K562 (cell line): ENCODE data around the gene GDF15. TPM values are rescaled to one million over a fixed set of nuclear protein-coding genes. Genes with fewer than 3 reads are reported as not detected.

ENCODE experiments used
- CREM ChIP-seq: IDR thresholded peaks from 2 replicates; pipeline ENCODE4 v1.6.1; 2014; ENCODE audit warnings: antibody characterized with exemption, low read depth
- EGR1 ChIP-seq: fragments of 450-650 bp; conservative IDR thresholded peaks from 2 replicates; pipeline ENCODE4 v1.6.1; 2017; ENCODE audit warnings: mild to moderate bottlenecking
- FOSL1 ChIP-seq: fragments of 200-800 bp; sonication (Bioruptor generic); conservative IDR thresholded peaks from 2 replicates; pipeline ENCODE4 v1.6.1; 2016; ENCODE audit warnings: missing genetic modification characterization, missing compliant biosample characterization
- FOXJ2 ChIP-seq: fragments of 200-800 bp; sonication (Bioruptor generic); IDR thresholded peaks from 2 replicates; pipeline ENCODE4 v1.6.1; 2016; ENCODE audit warnings: missing genetic modification characterization, missing compliant biosample characterization
- HEY1 ChIP-seq: fragments of 250-450 bp; sonication (Bioruptor Pico); IDR thresholded peaks from 2 replicates; pipeline ENCODE4 v1.5.0; 2020; ENCODE audit warnings: mild to moderate bottlenecking, moderate library complexity, borderline replicate concordance
- HMG20B ChIP-seq: fragments of 250-450 bp; sonication (Bioruptor Pico); IDR thresholded peaks from 2 replicates; pipeline ENCODE4 v1.5.0; 2021; ENCODE audit warnings: mild to moderate bottlenecking
- LARP7 ChIP-seq: fragments of 450-650 bp; IDR thresholded peaks from 2 replicates; pipeline ENCODE4 v1.6.1; 2016
- NCOA4 ChIP-seq: fragments of 450-650 bp; IDR thresholded peaks from 2 replicates; pipeline ENCODE4 v1.6.1; 2018; ENCODE audit warnings: mild to moderate bottlenecking; ENCODE audit not compliant: partially characterized antibody
- SRSF7 ChIP-seq: fragments of 200-400 bp; formaldehyde crosslinking; optimal IDR thresholded peaks from 2 replicates; pipeline ENCODE3; 2017; ENCODE audit warnings: mild to moderate bottlenecking, low read depth, low read length
- ZBTB8A ChIP-seq: fragments of 450-650 bp; IDR thresholded peaks from 2 replicates; pipeline ENCODE4 v1.6.1; 2018; ENCODE audit warnings: mild to moderate bottlenecking, moderate library complexity; ENCODE audit not compliant: partially characterized antibody
- ZFP36 ChIP-seq: fragments of 150-350 bp; IDR thresholded peaks from 2 replicates; pipeline ENCODE4 v1.6.1; 2018; ENCODE audit warnings: low read length, low read depth; ENCODE audit not compliant: partially characterized antibody
- ZNF274 ChIP-seq: IDR thresholded peaks from 2 replicates; pipeline ENCODE4 v1.6.1; 2011; ENCODE audit warnings: low read depth, mild to moderate bottlenecking, low read length, moderate library complexity, borderline replicate concordance
- polyA plus RNA-seq, 8 experiments: library from polyadenylated mRNA; depleted of rRNA in 4 of 8; stranded (reverse) in 5 of 8; unstranded in 3 of 8; fragments of >200 nt; fragmentation: Nextera tagmentation in 2 of 8; fragmentation: Illumina TruSeq in 1 of 8; extraction: Ambion mirVana in 2 of 8; extraction: Trizol in 1 of 8; gene quantifications; 2 replicates each; pipeline versions ENCODE4 v1.2.1 to v1.2.3, GENCODE V29; 2011 to 2014; ENCODE audit warnings: inconsistent platforms in 1 of 8, missing spikeins in 1 of 8
- total RNA-seq, 7 experiments: library from RNA; depleted of rRNA in 6 of 7; stranded (reverse); fragments of >200 nt in 6 of 7; fragmentation: Illumina TruSeq in 2 of 7; extraction: Trizol in 2 of 7; gene quantifications; 2 replicates each; pipeline versions ENCODE4 v1.2.1 to v1.2.3, GENCODE V29; 2011 to 2021; ENCODE audit warnings: low replicate concordance in 1 of 7
- TF ChIP-seq, protein P1 (sequence below): IDR thresholded peaks from 2 replicates; pipeline ENCODE4 v1.6.1; 2016; ENCODE audit warnings: missing genetic modification characterization, missing compliant biosample characterization
- TF ChIP-seq, protein P2 (sequence below), 2 experiments: IDR thresholded peaks in 1 of 2; conservative IDR thresholded peaks in 1 of 2; 2 replicates each; pipeline ENCODE4 v1.6.1; 2016; ENCODE audit warnings: low read depth in 2 of 2, mild to moderate bottlenecking in 1 of 2, missing compliant biosample characterization in 1 of 2, missing genetic modification characterization in 1 of 2, moderate library complexity in 1 of 2
- TF ChIP-seq, protein P3 (sequence below), 2 experiments: fragments of 450-650 bp in 1 of 2; IDR thresholded peaks; 2 replicates each; pipeline ENCODE4 v1.6.1; 2011 to 2017; ENCODE audit warnings: low read depth in 2 of 2, antibody characterized with exemption in 1 of 2, borderline replicate concordance in 1 of 2, low read length in 1 of 2, mild to moderate bottlenecking in 1 of 2, mixed read lengths in 1 of 2; ENCODE audit not compliant: control insufficient read depth in 1 of 2
- TF ChIP-seq, protein P4 (sequence below), 2 experiments: fragments of 450-650 bp; conservative IDR thresholded peaks; 2 replicates each; pipeline ENCODE4 v1.6.1; 2017; ENCODE audit warnings: mild to moderate bottlenecking in 2 of 2, moderate library complexity in 2 of 2
- TF ChIP-seq, protein P5 (sequence below): sonication (generic); formaldehyde crosslinking; IDR thresholded peaks from 2 replicates; pipeline ENCODE4 v1.5.0; 2020; ENCODE audit warnings: missing genetic modification reagents

Gene GDF15
- total and polyA plus RNA-seq, 9 of the 15 experiments (the other 6 are each of a cell fraction or from before 2014, with no cell fraction given) = 2.3 to 82.4 (median 12.5) TPM

DNA sequence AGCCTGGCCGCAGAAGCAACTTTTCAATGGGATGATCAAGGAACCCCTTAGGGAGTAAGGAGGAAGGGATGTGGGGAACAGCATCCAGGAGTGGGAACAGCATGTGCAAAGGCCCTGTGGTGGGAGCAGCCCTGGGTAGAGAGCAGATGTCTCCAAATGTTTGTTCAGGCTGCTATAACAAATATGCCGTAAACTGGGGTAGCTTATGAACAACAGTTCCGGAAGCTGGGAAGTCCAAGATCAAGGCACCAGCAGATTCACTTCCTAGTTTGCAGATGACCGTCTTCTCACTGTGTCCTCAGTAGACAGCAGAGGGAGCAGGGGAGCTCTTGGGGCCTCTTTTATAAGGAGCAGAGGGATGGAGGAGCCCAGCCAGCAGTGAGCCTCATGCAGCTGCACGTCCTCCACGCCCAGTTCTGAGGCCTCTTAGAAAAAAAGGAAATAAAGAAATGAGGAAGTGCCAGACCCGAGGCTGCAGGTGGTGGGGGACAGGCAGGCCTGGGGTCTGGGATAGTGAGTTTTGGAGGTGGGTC is 15.7 kb downstream of the GDF15 start (continued):
- TF ChIP-seq FOSL1 (tag) (no peak), ZNF274 (no peak), HEY1 (CRISPR knock-in tag) (no peak), ZFP36 (peak; percentile 13), NCOA4 (no peak), FOXJ2 (tag) (0 out of 2 replicates have a peak, but pooled peaks have one; percentile 28), LARP7 (no peak), CREM (peak; percentile 48; the same call in 1 of the 2 replicates), EGR1 (no peak), ZBTB8A (no peak), SRSF7 (no peak), HMG20B (CRISPR knock-in tag) (no peak)
- TF ChIP-seq, protein P1, sequence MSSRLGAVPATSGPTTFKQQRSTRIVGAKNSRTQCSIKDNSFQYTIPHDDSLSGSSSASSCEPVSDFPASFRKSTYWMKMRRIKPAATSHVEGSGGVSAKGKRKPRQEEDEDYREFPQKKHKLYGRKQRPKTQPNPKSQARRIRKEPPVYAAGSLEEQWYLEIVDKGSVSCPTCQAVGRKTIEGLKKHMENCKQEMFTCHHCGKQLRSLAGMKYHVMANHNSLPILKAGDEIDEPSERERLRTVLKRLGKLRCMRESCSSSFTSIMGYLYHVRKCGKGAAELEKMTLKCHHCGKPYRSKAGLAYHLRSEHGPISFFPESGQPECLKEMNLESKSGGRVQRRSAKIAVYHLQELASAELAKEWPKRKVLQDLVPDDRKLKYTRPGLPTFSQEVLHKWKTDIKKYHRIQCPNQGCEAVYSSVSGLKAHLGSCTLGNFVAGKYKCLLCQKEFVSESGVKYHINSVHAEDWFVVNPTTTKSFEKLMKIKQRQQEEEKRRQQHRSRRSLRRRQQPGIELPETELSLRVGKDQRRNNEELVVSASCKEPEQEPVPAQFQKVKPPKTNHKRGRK (tag) = no peak
- TF ChIP-seq, protein P2, sequence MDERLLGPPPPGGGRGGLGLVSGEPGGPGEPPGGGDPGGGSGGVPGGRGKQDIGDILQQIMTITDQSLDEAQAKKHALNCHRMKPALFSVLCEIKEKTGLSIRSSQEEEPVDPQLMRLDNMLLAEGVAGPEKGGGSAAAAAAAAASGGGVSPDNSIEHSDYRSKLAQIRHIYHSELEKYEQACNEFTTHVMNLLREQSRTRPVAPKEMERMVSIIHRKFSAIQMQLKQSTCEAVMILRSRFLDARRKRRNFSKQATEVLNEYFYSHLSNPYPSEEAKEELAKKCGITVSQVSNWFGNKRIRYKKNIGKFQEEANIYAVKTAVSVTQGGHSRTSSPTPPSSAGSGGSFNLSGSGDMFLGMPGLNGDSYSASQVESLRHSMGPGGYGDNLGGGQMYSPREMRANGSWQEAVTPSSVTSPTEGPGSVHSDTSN (CRISPR knock-in tag; IDR thresholded peaks at IDR 0.05; ENCODE audit: low read depth) = no peak
- TF ChIP-seq, protein P2 (tag; conservative IDR thresholded peaks at IDR 0.05; ENCODE audit: low read depth) = no peak
- TF ChIP-seq, protein P3, sequence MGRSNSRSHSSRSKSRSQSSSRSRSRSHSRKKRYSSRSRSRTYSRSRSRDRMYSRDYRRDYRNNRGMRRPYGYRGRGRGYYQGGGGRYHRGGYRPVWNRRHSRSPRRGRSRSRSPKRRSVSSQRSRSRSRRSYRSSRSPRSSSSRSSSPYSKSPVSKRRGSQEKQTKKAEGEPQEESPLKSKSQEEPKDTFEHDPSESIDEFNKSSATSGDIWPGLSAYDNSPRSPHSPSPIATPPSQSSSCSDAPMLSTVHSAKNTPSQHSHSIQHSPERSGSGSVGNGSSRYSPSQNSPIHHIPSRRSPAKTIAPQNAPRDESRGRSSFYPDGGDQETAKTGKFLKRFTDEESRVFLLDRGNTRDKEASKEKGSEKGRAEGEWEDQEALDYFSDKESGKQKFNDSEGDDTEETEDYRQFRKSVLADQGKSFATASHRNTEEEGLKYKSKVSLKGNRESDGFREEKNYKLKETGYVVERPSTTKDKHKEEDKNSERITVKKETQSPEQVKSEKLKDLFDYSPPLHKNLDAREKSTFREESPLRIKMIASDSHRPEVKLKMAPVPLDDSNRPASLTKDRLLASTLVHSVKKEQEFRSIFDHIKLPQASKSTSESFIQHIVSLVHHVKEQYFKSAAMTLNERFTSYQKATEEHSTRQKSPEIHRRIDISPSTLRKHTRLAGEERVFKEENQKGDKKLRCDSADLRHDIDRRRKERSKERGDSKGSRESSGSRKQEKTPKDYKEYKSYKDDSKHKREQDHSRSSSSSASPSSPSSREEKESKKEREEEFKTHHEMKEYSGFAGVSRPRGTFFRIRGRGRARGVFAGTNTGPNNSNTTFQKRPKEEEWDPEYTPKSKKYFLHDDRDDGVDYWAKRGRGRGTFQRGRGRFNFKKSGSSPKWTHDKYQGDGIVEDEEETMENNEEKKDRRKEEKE (IDR thresholded peaks at IDR 0.05; ENCODE audit: borderline replicate concordance in 1 of 2, control insufficient read depth in 1 of 2, low read depth in 2 of 2, low read length in 1 of 2) = no peak
- TF ChIP-seq, protein P4, sequence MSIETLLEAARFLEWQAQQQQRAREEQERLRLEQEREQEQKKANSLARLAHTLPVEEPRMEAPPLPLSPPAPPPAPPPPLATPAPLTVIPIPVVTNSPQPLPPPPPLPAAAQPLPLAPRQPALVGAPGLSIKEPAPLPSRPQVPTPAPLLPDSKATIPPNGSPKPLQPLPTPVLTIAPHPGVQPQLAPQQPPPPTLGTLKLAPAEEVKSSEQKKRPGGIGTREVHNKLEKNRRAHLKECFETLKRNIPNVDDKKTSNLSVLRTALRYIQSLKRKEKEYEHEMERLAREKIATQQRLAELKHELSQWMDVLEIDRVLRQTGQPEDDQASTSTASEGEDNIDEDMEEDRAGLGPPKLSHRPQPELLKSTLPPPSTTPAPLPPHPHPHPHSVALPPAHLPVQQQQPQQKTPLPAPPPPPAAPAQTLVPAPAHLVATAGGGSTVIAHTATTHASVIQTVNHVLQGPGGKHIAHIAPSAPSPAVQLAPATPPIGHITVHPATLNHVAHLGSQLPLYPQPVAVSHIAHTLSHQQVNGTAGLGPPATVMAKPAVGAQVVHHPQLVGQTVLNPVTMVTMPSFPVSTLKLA (conservative IDR thresholded peaks at IDR 0.05) = 0 out of 4 replicates have a peak, but pooled peaks of 1 of the 2 experiments have one; percentile 41
- TF ChIP-seq, protein P5, sequence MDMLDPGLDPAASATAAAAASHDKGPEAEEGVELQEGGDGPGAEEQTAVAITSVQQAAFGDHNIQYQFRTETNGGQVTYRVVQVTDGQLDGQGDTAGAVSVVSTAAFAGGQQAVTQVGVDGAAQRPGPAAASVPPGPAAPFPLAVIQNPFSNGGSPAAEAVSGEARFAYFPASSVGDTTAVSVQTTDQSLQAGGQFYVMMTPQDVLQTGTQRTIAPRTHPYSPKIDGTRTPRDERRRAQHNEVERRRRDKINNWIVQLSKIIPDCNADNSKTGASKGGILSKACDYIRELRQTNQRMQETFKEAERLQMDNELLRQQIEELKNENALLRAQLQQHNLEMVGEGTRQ (CRISPR knock-in tag) = no peak
